ENCODE results near the gene TAAR9. TPM values are rescaled to one million over a fixed set of nuclear protein-coding genes. Genes with fewer than 3 reads are reported as not detected.

Gene TAAR9
- total RNA-seq, 1 donor from 2014 or later: not detected

GRCh38 chr6:132498638-132499037 is 39.4 kb upstream of the TAAR9 start:
- DNase-seq (ENCODE audit: extremely low spot score in 2 of 2): no peak
- Histone ChIP-seq H3K9me3 (no peaks in the 10 kb centered on the region), H3K36me3 (peaks cover 0 to 22% of the 10 kb centered on the region in 2 donors), H3K27ac (no peak overlapping the region), H3K4me3 (no peak overlapping the region), H3K4me1 (peaks cover 39% of the 10 kb centered on the region), H3K27me3 (no peaks in the 10 kb centered on the region)
- TF ChIP-seq CTCF (IDR thresholded peaks at IDR 0.05) (no peak), POLR2A (IDR thresholded peaks at IDR 0.05) (no peak), POLR2AphosphoS5 (IDR thresholded peaks at IDR 0.05; ENCODE audit: insufficient read depth in 1 of 2, low read depth in 1 of 2) (no peak)
- intact Hi-C loops (cut with DNase I): no loop called here

GRCh38 chr6:132499757-132500156 is 38.3 kb upstream of the TAAR9 start:
- H3K4me1 ChIP-seq: peaks cover 49% of the 10 kb centered on the region
- H3K27ac ChIP-seq: no peak overlapping the region
- intact Hi-C loops (cut with DNase I): no loop called here
- H3K9me3 ChIP-seq: no peaks in the 10 kb centered on the region
- no peaks in the 10 kb centered on the region for H3K27me3 ChIP-seq
- peaks cover 0 to 22% of the 10 kb centered on the region in 2 donors for H3K36me3 ChIP-seq
- TF ChIP-seq POLR2AphosphoS5 (IDR thresholded peaks at IDR 0.05; ENCODE audit: insufficient read depth in 1 of 2, low read depth in 1 of 2) (no peak), POLR2A (IDR thresholded peaks at IDR 0.05) (no peak), CTCF (IDR thresholded peaks at IDR 0.05) (no peak)
- H3K4me3 ChIP-seq: no peak overlapping the region
- no peak for DNase-seq (ENCODE audit: extremely low spot score in 2 of 2)

- peaks cover 53% of the 10 kb centered on the region for H3K4me1 ChIP-seq
These were observed 33.3 kb upstream of the TAAR9 start for GRCh38 chr6:132504757-132505156.

GRCh38 chr6:132505158-132505557 is 32.9 kb upstream of the TAAR9 start:
- Histone ChIP-seq H3K36me3 (peaks cover 0 to 22% of the 10 kb centered on the region in 2 donors), H3K4me1 (peaks cover 52% of the 10 kb centered on the region), H3K27ac (no peak overlapping the region), H3K27me3 (no peaks in the 10 kb centered on the region), H3K9me3 (no peaks in the 10 kb centered on the region), H3K4me3 (no peak overlapping the region)
- intact Hi-C loops (cut with DNase I): no loop called here
- no peak for TF ChIP-seq CTCF (IDR thresholded peaks at IDR 0.05)
- no peak for DNase-seq (ENCODE audit: extremely low spot score in 2 of 2)

More at GRCh38 chr6:132504757-132505156, 33.3 kb upstream of the TAAR9 start:
- Histone ChIP-seq H3K36me3 (peaks cover 0 to 22% of the 10 kb centered on the region in 2 donors), H3K9me3 (no peaks in the 10 kb centered on the region), H3K27ac (no peak overlapping the region), H3K4me3 (no peak overlapping the region), H3K27me3 (no peaks in the 10 kb centered on the region)
- intact Hi-C loops (cut with DNase I): no loop called here
- TF ChIP-seq CTCF (IDR thresholded peaks at IDR 0.05) (no peak), POLR2A (IDR thresholded peaks at IDR 0.05) (no peak), POLR2AphosphoS5 (IDR thresholded peaks at IDR 0.05; ENCODE audit: insufficient read depth in 1 of 2, low read depth in 1 of 2) (no peak)
- no peak for DNase-seq (ENCODE audit: extremely low spot score in 2 of 2)

GRCh38 chr6:132506461-132506860 is 31.6 kb upstream of the TAAR9 start:
- intact Hi-C loops (cut with DNase I): no loop called here
- Histone ChIP-seq H3K27ac (no peak overlapping the region), H3K27me3 (no peaks in the 10 kb centered on the region), H3K9me3 (no peaks in the 10 kb centered on the region), H3K36me3 (peaks cover 0 to 14% of the 10 kb centered on the region in 2 donors), H3K4me3 (no peak overlapping the region), H3K4me1 (peaks cover 58% of the 10 kb centered on the region)
- TF ChIP-seq POLR2A (IDR thresholded peaks at IDR 0.05) (no peak), POLR2AphosphoS5 (IDR thresholded peaks at IDR 0.05; ENCODE audit: insufficient read depth in 1 of 2, low read depth in 1 of 2) (no peak), CTCF (IDR thresholded peaks at IDR 0.05) (no peak)
- DNase-seq (ENCODE audit: extremely low spot score in 2 of 2): no peak

Data from vagina (tissue), 2 donors.